CD4-positive, alpha-beta T cell (primary cell): ENCODE measurements around the gene GLB1L2. TPM values are rescaled to one million over a fixed set of nuclear protein-coding genes. Genes with fewer than 3 reads are reported as not detected.

Source experiments
- ATAC-seq: fragments of 200-7000 bp; cut with Tn5 transposase; one replicate; pipeline ENCODE4 v1.10.0; 2022; ENCODE audit warnings: mild to moderate bottlenecking; ENCODE audit not compliant: poor library complexity
- CTCF ChIA-PET: fragments of 350-600 bp; sonication (Branson Sonifier 250); formaldehyde crosslinking; loops from one replicate; lab custom pipeline; 2021; ENCODE audit warnings: antibody characterized with exemption, inconsistent platforms; lab: Charles Lee
- POLR2A ChIA-PET: fragments of 350-600 bp; sonication (Branson Sonifier 250); formaldehyde crosslinking; loops from one replicate; lab custom pipeline; 2021; ENCODE audit warnings: antibody characterized with exemption, inconsistent platforms; lab: Charles Lee
- DNase-seq, 14 experiments: peaks; one replicate each; pipeline ENCODE4 v3.0.0-alpha.2; 2013 to 2020; ENCODE audit warnings: mixed read lengths in 2 of 14
- H3K27ac ChIP-seq, 2 donors: one replicate each; pipeline versions ENCODE4 v1.5.1 to v1.7.0; 2013; ENCODE audit warnings: low read length in 2 of 2, low read depth in 1 of 2, mild to moderate bottlenecking in 1 of 2
- H3K27me3 ChIP-seq, 2 experiments: 1 replicate in 1 of 2; 2 replicates in 1 of 2; pipeline versions ENCODE4 v1.6.1 to v1.7.0; 2013; ENCODE audit warnings: low read length in 2 of 2, control low read depth in 1 of 2, mild to moderate bottlenecking in 1 of 2, moderate library complexity in 1 of 2; ENCODE audit not compliant: insufficient read depth in 2 of 2, control insufficient read depth in 1 of 2
- H3K36me3 ChIP-seq: one replicate; pipeline ENCODE4 v1.6.1; 2013; ENCODE audit warnings: low read length, control low read depth; ENCODE audit not compliant: insufficient read depth
- H3K4me1 ChIP-seq: one replicate; pipeline ENCODE4 v1.6.1; 2013; ENCODE audit warnings: low read length, control low read depth; ENCODE audit not compliant: insufficient read depth
- H3K4me3 ChIP-seq: one replicate; pipeline ENCODE4 v1.5.1; 2013; ENCODE audit warnings: mild to moderate bottlenecking, low read length, moderate library complexity
- H3K9me3 ChIP-seq, 2 experiments: 1 replicate in 1 of 2; 2 replicates in 1 of 2; pipeline versions ENCODE4 v1.6.1 to v1.7.0; 2013; ENCODE audit warnings: low read length in 2 of 2, mild to moderate bottlenecking in 2 of 2, control low read depth in 1 of 2, moderate library complexity in 1 of 2; ENCODE audit not compliant: control insufficient read depth in 1 of 2, insufficient read depth in 1 of 2
- H3K27ac Mint-ChIP-seq: one replicate; pipeline ENCODE4 v1.8.0; 2020; ENCODE audit warnings: mixed read lengths
- H3K27me3 Mint-ChIP-seq: one replicate; pipeline ENCODE4 v1.8.0; 2021; ENCODE audit warnings: mixed read lengths
- H3K36me3 Mint-ChIP-seq: one replicate; pipeline ENCODE4 v1.8.0; 2021; ENCODE audit warnings: low read depth, mixed read lengths
- H3K4me1 Mint-ChIP-seq: one replicate; pipeline ENCODE4 v1.8.0; 2021; ENCODE audit warnings: low read depth, mixed read lengths
- H3K4me3 Mint-ChIP-seq: one replicate; pipeline ENCODE4 v1.8.0; 2020; ENCODE audit warnings: mild to moderate bottlenecking, mixed read lengths
- H3K9me3 Mint-ChIP-seq: one replicate; pipeline ENCODE4 v1.8.0; 2020; ENCODE audit warnings: mixed read lengths
- CTCF ChIP-seq: fragments of 200-600 bp; IDR thresholded peaks from one replicate; pipeline ENCODE4 v1.8.0; 2022; ENCODE audit warnings: antibody characterized with exemption, mild to moderate bottlenecking
- intact Hi-C, 2 experiments: fragments of 100-400 bp; cut with DNase I in 1 of 2; cut with micrococcal nuclease in 1 of 2; formaldehyde crosslinking; loops; one replicate each; pipeline versions ENCODE4 v1.15.1 to v1.9.0; 2023 to 2025; cut with DNase I, micrococcal nuclease
- total RNA-seq, 174 experiments: library from RNA in 2 of 174; stranded (reverse) in 2 of 174; gene quantifications; one replicate each; pipeline ENCODE4 v1.2.3 and lab custom pipeline; 2021 to 2026

Gene GLB1L2
- total RNA-seq, 2 experiments from 2014 or later, result 0.59 to 0.63 TPM

GRCh38 chr11:134372536-134372935 is 40.7 kb downstream of the GLB1L2 start:
- intact Hi-C loops, result no loop called here

DNA sequence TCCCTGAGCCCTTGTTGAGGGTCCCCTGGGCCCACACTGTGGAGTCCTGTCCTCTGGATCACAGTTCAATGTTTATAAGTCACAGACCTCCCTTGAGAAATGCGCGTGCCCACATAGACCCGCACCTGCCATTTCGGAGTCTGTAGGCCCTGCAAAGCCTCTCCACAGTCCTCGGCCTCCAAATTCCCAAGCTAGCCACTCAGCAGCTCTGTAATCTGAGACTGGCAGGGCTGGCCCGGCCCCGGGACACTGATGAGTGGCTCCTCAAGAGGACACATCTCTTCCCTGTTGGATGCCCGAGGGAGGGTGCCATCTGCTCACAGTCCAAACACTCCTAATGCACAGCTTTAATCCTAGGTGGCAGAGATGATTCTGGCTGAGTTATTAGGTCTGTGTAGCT is 41.2 kb downstream of the GLB1L2 start:
- Mint-ChIP-seq H3K4me1 (no peaks in the 10 kb centered on the region), H3K4me3 (no peak overlapping the region), H3K27me3 (no peaks in the 10 kb centered on the region), H3K9me3 (no peaks in the 10 kb centered on the region), H3K36me3 (no peaks in the 10 kb centered on the region), H3K27ac (no peak overlapping the region)
- H3K27me3 ChIP-seq, result no peaks in the 10 kb centered on the region
- CTCF ChIA-PET, result no interaction called here
- H3K27ac ChIP-seq, result no peak overlapping the region
- TF ChIP-seq CTCF, result no peak
- H3K9me3 ChIP-seq, result no peaks in the 10 kb centered on the region
- POLR2A ChIA-PET, result no interaction called here
- no peaks in the 10 kb centered on the region for H3K4me1 ChIP-seq
- DNase-seq, result no peak
- no peak overlapping the region for H3K4me3 ChIP-seq
- intact Hi-C loops, result no loop called here
- H3K36me3 ChIP-seq, result no peaks in the 10 kb centered on the region
- ATAC-seq, result no peak

More at GRCh38 chr11:134372536-134372935, 40.7 kb downstream of the GLB1L2 start:
- ATAC-seq (no peak), DNase-seq (no peak)
- POLR2A ChIA-PET, result no interaction called here
- CTCF ChIA-PET, result no interaction called here
- Mint-ChIP-seq H3K4me1 (no peaks in the 10 kb centered on the region), H3K27me3 (no peaks in the 10 kb centered on the region), H3K27ac (no peak overlapping the region), H3K4me3 (no peak overlapping the region), H3K36me3 (no peaks in the 10 kb centered on the region), H3K9me3 (no peaks in the 10 kb centered on the region)
- H3K27me3 ChIP-seq, result no peaks in the 10 kb centered on the region
- H3K9me3 ChIP-seq, result no peaks in the 10 kb centered on the region
- H3K27ac ChIP-seq, result no peak overlapping the region
- no peak overlapping the region for H3K4me3 ChIP-seq
- no peaks in the 10 kb centered on the region for H3K36me3 ChIP-seq
- H3K4me1 ChIP-seq, result no peaks in the 10 kb centered on the region
- TF ChIP-seq CTCF, result no peak

GRCh38 chr11:134373591-134374052 is 41.8 kb downstream of the GLB1L2 start:
- POLR2A ChIA-PET, result no interaction called here

More at GRCh38 chr11:134373591-134374052, 41.8 kb downstream of the GLB1L2 start:
- Histone ChIP-seq H3K4me1 (no peaks in the 10 kb centered on the region), H3K36me3 (no peaks in the 10 kb centered on the region), H3K27me3 (no peaks in the 10 kb centered on the region), H3K4me3 (no peak overlapping the region), H3K9me3 (no peaks in the 10 kb centered on the region), H3K27ac (no peak overlapping the region)
- no peaks in the 10 kb centered on the region for H3K9me3 Mint-ChIP-seq
- CTCF ChIA-PET, result no interaction called here
- no peaks in the 10 kb centered on the region for H3K36me3 Mint-ChIP-seq
- no peak for DNase-seq
- no peaks in the 10 kb centered on the region for H3K4me1 Mint-ChIP-seq
- intact Hi-C loops, result no loop called here
- no peak overlapping the region for H3K4me3 Mint-ChIP-seq
- no peaks in the 10 kb centered on the region for H3K27me3 Mint-ChIP-seq
- no peak for TF ChIP-seq CTCF
- H3K27ac Mint-ChIP-seq, result no peak overlapping the region
- ATAC-seq, result no peak
